GM10248 (cell line): ENCODE results near the gene SELPLG.

Source experiments
- CTCF ChIA-PET: fragments of 300-600 bp; sonication (Branson Sonifier 250); formaldehyde crosslinking; extraction: SDS; loops from one replicate; lab custom pipeline; 2021; ENCODE audit warnings: antibody characterized with exemption; lab: Yijun Ruan, JAX
- POLR2A ChIA-PET: fragments of 350-650 bp; sonication (Branson Sonifier 250); formaldehyde crosslinking; extraction: SDS; loops from one replicate; lab custom pipeline; 2020; ENCODE audit warnings: antibody characterized with exemption; lab: Yijun Ruan, JAX
- DNase-seq: peaks from one replicate; pipeline ENCODE4 v3.0.0; 2012; ENCODE audit errors: extremely low spot score
- CTCF ChIP-seq: IDR thresholded peaks from 2 replicates; pipeline ENCODE4 v1.5.1; 2012; ENCODE audit warnings: mild to moderate bottlenecking, low read depth; ENCODE audit errors: extremely low read depth, missing control alignments, control extremely low read depth

The SELPLG gene

GRCh38 chr12:108641446-108642268 lies 8.0 kb upstream of the SELPLG start:
- POLR2A ChIA-PET, result interaction anchor here (0.6 to 0.8 kb wide), 2 partner anchors 11 to 24 kb away, joined by 3 to 4 read pairs; no protein-coding TSS in a partner anchor
- CTCF ChIA-PET, result interaction anchor here (1.3 to 16.1 kb wide), 5 partner anchors 22 to 162 kb away, joined by 3 to 235 read pairs (median 11); partner anchors contain the start of gene ISCU
- TF ChIP-seq CTCF, result no peak

GRCh38 chr12:108640802-108641445 lies 7.2 kb upstream of the SELPLG start:
- ChIA-PET CTCF (interaction anchor here (1.3 to 16.1 kb wide), 5 partner anchors 23 to 162 kb away, joined by 3 to 235 read pairs (median 11); partner anchors contain the start of gene ISCU), POLR2A (interaction anchor here (0.6 kb wide), 1 partner anchor 24 kb away, joined by 4 read pairs; no protein-coding TSS in a partner anchor)
- TF ChIP-seq CTCF, result no peak
- no peak for DNase-seq

More at GRCh38 chr12:108641446-108642268, 8.0 kb upstream of the SELPLG start:
- no peak for DNase-seq

- TF ChIP-seq CTCF, result no peak
- CTCF ChIA-PET, result interaction anchor here (0.9 to 16.1 kb wide), 4 partner anchors 22 to 165 kb away, joined by 3 to 235 read pairs (median 52); no protein-coding TSS in a partner anchor
Measured at GRCh38 chr12:108638997-108639822, 5.5 kb upstream of the SELPLG start.

GRCh38 chr12:108638141-108638827 lies 4.6 kb upstream of the SELPLG start:
- CTCF ChIA-PET, result interaction anchor here (1.2 to 16.1 kb wide), 5 partner anchors 15 to 166 kb away, joined by 3 to 235 read pairs (median 14); no protein-coding TSS in a partner anchor

More at GRCh38 chr12:108638997-108639822, 5.5 kb upstream of the SELPLG start:
- POLR2A ChIA-PET, result no interaction called here
- DNase-seq, result no peak

More at GRCh38 chr12:108638141-108638827, 4.6 kb upstream of the SELPLG start:
- no peak for DNase-seq
- no peak for TF ChIP-seq CTCF
- POLR2A ChIA-PET, result interaction anchor here (1.5 kb wide), 1 partner anchor 21 kb away, joined by 4 read pairs; no protein-coding TSS in a partner anchor
